B cell (primary cell): ENCODE measurements around the gene BIK. TPM values are rescaled to one million over a fixed set of nuclear protein-coding genes. Genes with fewer than 3 reads are reported as not detected.

Experiments used
- ATAC-seq: fragments of 200-7000 bp; cut with Tn5 transposase; one replicate; pipeline ENCODE4 v1.10.0; 2021; ENCODE audit warnings: low read depth, mild to moderate bottlenecking, moderate number of reproducible peaks, moderate library complexity
- CTCF ChIA-PET: fragments of 350-600 bp; sonication (Branson Sonifier 250); formaldehyde crosslinking; loops from one replicate; lab custom pipeline; 2021; ENCODE audit warnings: antibody characterized with exemption, inconsistent platforms; lab: Charles Lee
- POLR2A ChIA-PET: fragments of 350-600 bp; sonication (Branson Sonifier 250); formaldehyde crosslinking; loops from one replicate; lab custom pipeline; 2021; ENCODE audit warnings: antibody characterized with exemption; lab: Charles Lee
- DNase-seq: peaks from one replicate; pipeline ENCODE4 v3.0.0; 2013
- H2AFZ ChIP-seq: 2 replicates; pipeline ENCODE4 v1.6.1; 2012; ENCODE audit warnings: mild to moderate bottlenecking, low read depth, low read length; ENCODE audit not compliant: insufficient read depth, poor library complexity, severe bottlenecking
- H3K27ac ChIP-seq, 2 donors: 1 replicate in 1 of 2; 2 replicates in 1 of 2; pipeline ENCODE4 v1.5.1; 2012 to 2013; ENCODE audit warnings: low read length in 2 of 2, mild to moderate bottlenecking in 2 of 2, moderate library complexity in 1 of 2
- H3K27me3 ChIP-seq, 4 experiments: fragments of 200-600 bp in 1 of 4; sonication (generic) in 1 of 4; replicated peaks in 1 of 4; 1 replicate in 2 of 4; 2 replicates in 2 of 4; pipeline versions ENCODE4 v1.6.1 to v1.7.0; 2013 to 2016; ENCODE audit warnings: low read length in 3 of 4, mild to moderate bottlenecking in 2 of 4, mixed read lengths in 1 of 4, moderate library complexity in 1 of 4; ENCODE audit not compliant: insufficient read depth in 4 of 4, control insufficient read depth in 3 of 4; ENCODE audit errors: control extremely low read depth in 1 of 4
- H3K36me3 ChIP-seq, 2 experiments: replicated peaks in 1 of 2; 1 replicate in 1 of 2; 2 replicates in 1 of 2; pipeline versions ENCODE4 v1.6.1 to v1.7.1; 2013; ENCODE audit warnings: low read length in 1 of 2; ENCODE audit not compliant: insufficient read depth in 2 of 2, control insufficient read depth in 1 of 2; ENCODE audit errors: control extremely low read depth in 1 of 2, extremely low read depth in 1 of 2
- H3K4me1 ChIP-seq, 2 donors: fragments of 200-600 bp in 1 of 2; sonication (generic) in 1 of 2; 1 replicate in 1 of 2; 2 replicates in 1 of 2; pipeline versions ENCODE4 v1.5.1 to v1.6.1; 2013 to 2017; ENCODE audit warnings: low read length in 2 of 2; ENCODE audit not compliant: control insufficient read depth in 2 of 2, insufficient read depth in 2 of 2
- H3K4me2 ChIP-seq: replicated peaks from 2 replicates; pipeline ENCODE3; 2012; ENCODE audit warnings: mild to moderate bottlenecking, low read depth, low read length; ENCODE audit not compliant: poor library complexity, severe bottlenecking
- H3K4me3 ChIP-seq, 5 experiments: fragments of 200-600 bp in 1 of 5; sonication (generic) in 1 of 5; 1 replicate in 3 of 5; 2 replicates in 2 of 5; pipeline versions ENCODE4 v1.5.1 to v1.7.0; 2011 to 2016; ENCODE audit warnings: low read length in 4 of 5, mild to moderate bottlenecking in 4 of 5, low read depth in 2 of 5, control low read depth in 1 of 5, moderate library complexity in 1 of 5; ENCODE audit not compliant: insufficient read depth in 1 of 5; ENCODE audit errors: control extremely low read depth in 1 of 5, extremely low read depth in 1 of 5
- H3K79me2 ChIP-seq: fragments of 200-600 bp; sonication (generic); one replicate; pipeline ENCODE4 v1.6.0; 2016; ENCODE audit warnings: low read length; ENCODE audit not compliant: control insufficient read depth, insufficient read depth
- H3K9ac ChIP-seq: fragments of 200-600 bp; sonication (generic); 2 replicates; pipeline ENCODE4 v1.6.1; 2017; ENCODE audit warnings: mild to moderate bottlenecking, low read length, moderate library complexity
- H3K9me3 ChIP-seq, 3 donors: one replicate each; pipeline versions ENCODE4 v1.6.1 to v1.7.1; 2013; ENCODE audit warnings: low read length in 2 of 3; ENCODE audit not compliant: control insufficient read depth in 2 of 3, insufficient read depth in 1 of 3; ENCODE audit errors: control extremely low read depth in 1 of 3
- H4K20me1 ChIP-seq: 2 replicates; pipeline ENCODE4 v1.6.0; 2012; ENCODE audit warnings: mild to moderate bottlenecking, low read length; ENCODE audit not compliant: insufficient read depth, control insufficient read depth, poor library complexity, severe bottlenecking
- H3K27ac Mint-ChIP-seq: one replicate; pipeline ENCODE4 v1.8.0; 2021; ENCODE audit warnings: mixed read lengths
- H3K27me3 Mint-ChIP-seq: one replicate; pipeline ENCODE4 v1.8.0; 2021; ENCODE audit warnings: mixed read lengths
- H3K4me1 Mint-ChIP-seq: one replicate; pipeline ENCODE4 v1.8.0; 2021; ENCODE audit warnings: mixed read lengths
- H3K4me3 Mint-ChIP-seq: one replicate; pipeline ENCODE4 v1.8.0; 2021; ENCODE audit warnings: mixed read lengths
- H3K9me3 Mint-ChIP-seq: one replicate; pipeline ENCODE4 v1.8.0; 2022; ENCODE audit warnings: mixed read lengths; ENCODE audit not compliant: insufficient read depth
- CTCF ChIP-seq: fragments of 200-600 bp; IDR thresholded peaks from one replicate; pipeline ENCODE4 v1.8.0; 2022; ENCODE audit warnings: antibody characterized with exemption, mild to moderate bottlenecking
- EZH2 ChIP-seq: IDR thresholded peaks from 2 replicates; pipeline ENCODE4 v1.6.1; 2012; ENCODE audit warnings: borderline replicate concordance, low read depth, mild to moderate bottlenecking, moderate library complexity, low read length; ENCODE audit not compliant: insufficient read depth, poor library complexity, severe bottlenecking
- WGBS: methylation state at CpG from one replicate; pipeline ENCODE4 v1.1.5; 2013; ENCODE audit warnings: missing lambda C conversion rate; ENCODE audit not compliant: insufficient coverage; 5-methylcytosine and 5-hydroxymethylcytosine counted together
- intact Hi-C: fragments of 100-400 bp; cut with micrococcal nuclease; formaldehyde crosslinking; loops from one replicate; pipeline ENCODE4 v1.10.0; 2022
- polyA plus RNA-seq: library from polyadenylated mRNA; depleted of rRNA; stranded (reverse); fragments of >200 nt; gene quantifications from 2 replicates; pipeline ENCODE4 v1.2.3, GENCODE V29; 2012
- total RNA-seq, 2 donors: library from RNA; stranded (reverse); fragments of 120-200 nt in 1 of 2; gene quantifications; 1 replicate in 1 of 2; 2 replicates in 1 of 2; pipeline versions ENCODE4 v1.2.3 to v1.2.4, GENCODE V29; 2013 to 2022

The BIK gene
- total and polyA plus RNA-seq, 2 donors (not counting 1 experiment from before 2014, with no cell fraction given), result 1.3 to 2.7 TPM

GRCh38 chr22:43156413-43156812 is 45.9 kb downstream of the BIK start:
- Histone ChIP-seq H3K4me3 (no peak overlapping the region), H3K27ac (no peak overlapping the region), H3K9me3 (no peaks in the 10 kb centered on the region), H3K4me2 (no peak overlapping the region), H3K27me3 (no peaks in the 10 kb centered on the region), H3K79me2 (peaks cover 14% of the 10 kb centered on the region), H2AFZ (no peak overlapping the region), H3K36me3 (peaks cover 0 to 5% of the 10 kb centered on the region in 2 experiments), H3K4me1 (peaks cover 7 to 22% of the 10 kb centered on the region in 2 donors), H3K9ac (no peak overlapping the region), H4K20me1 (peaks cover 23% of the 10 kb centered on the region)
- DNase-seq, result no peak
- WGBS, result 88% methylated on average over 10 of the region's 12 CpGs
- no peaks in the 10 kb centered on the region for H3K9me3 Mint-ChIP-seq
- intact Hi-C loops, result no loop called here
- no peak for TF ChIP-seq CTCF
- TF ChIP-seq EZH2, result no peak
- H3K27ac Mint-ChIP-seq, result no peak overlapping the region
- POLR2A ChIA-PET, result no interaction called here
- no peak for ATAC-seq
- H3K4me3 Mint-ChIP-seq, result no peak overlapping the region
- peaks cover 20% of the 10 kb centered on the region for H3K4me1 Mint-ChIP-seq
- CTCF ChIA-PET, result no interaction called here
- no peaks in the 10 kb centered on the region for H3K27me3 Mint-ChIP-seq

- no peak overlapping the region for H3K4me2 ChIP-seq
- H2AFZ ChIP-seq, result no peak overlapping the region
- H3K27me3 Mint-ChIP-seq, result no peaks in the 10 kb centered on the region
- no peak overlapping the region for H3K9ac ChIP-seq
- no peaks in the 10 kb centered on the region for H3K79me2 ChIP-seq
- H3K4me1 Mint-ChIP-seq, result peaks cover 12% of the 10 kb centered on the region
- no peak overlapping the region for H3K27ac Mint-ChIP-seq
- ChIA-PET CTCF (no interaction called here), POLR2A (interaction anchor here (0.6 kb wide), 1 partner anchor 516 kb away, joined by 3 read pairs; no protein-coding TSS in a partner anchor)
- no peaks in the 10 kb centered on the region for H3K9me3 Mint-ChIP-seq
- peaks cover 1 to 8% of the 10 kb centered on the region in 2 donors for H3K4me1 ChIP-seq
- no peak for ATAC-seq
- H3K4me3 Mint-ChIP-seq, result no peak overlapping the region
- 86% methylated on average over 9 of the region's 9 CpGs for WGBS
- DNase-seq, result no peak
- intact Hi-C loops, result no loop called here
- H3K27ac ChIP-seq, result no peak overlapping the region
- H3K9me3 ChIP-seq, result no peaks in the 10 kb centered on the region
- H3K4me3 ChIP-seq, result no peak overlapping the region
- H3K36me3 ChIP-seq, result peaks cover 0 to 5% of the 10 kb centered on the region in 2 experiments
- no peaks in the 10 kb centered on the region for H3K27me3 ChIP-seq
- peaks cover 23% of the 10 kb centered on the region for H4K20me1 ChIP-seq
- TF ChIP-seq EZH2, result no peak
- no peak for TF ChIP-seq CTCF
Measured at GRCh38 chr22:43157874-43158546, 47.5 kb downstream of the BIK start.
